ENCODE data around the gene FLNC. TPM values are rescaled to one million over a fixed set of nuclear protein-coding genes. Genes with fewer than 3 reads are reported as not detected.

Gene FLNC
- total RNA-seq, 4 donors from 2014 or later, result 3.0 to 27.3 (median 7.5) TPM

- Histone ChIP-seq H3K27ac (no peak overlapping the region), H3K4me1 (peaks cover 19 to 52% (median 24%) of the 10 kb centered on the region in 3 donors), H3K4me3 (no peak overlapping the region), H3K9me3 (no peaks in the 10 kb centered on the region), H3K36me3 (no peaks in the 10 kb centered on the region), H3K27me3 (peaks cover 0 to 38% (median 0%) of the 10 kb centered on the region in 4 donors)
- TF ChIP-seq POLR2A (IDR thresholded peaks at IDR 0.05), result no peak
- TF ChIP-seq, protein P1, sequence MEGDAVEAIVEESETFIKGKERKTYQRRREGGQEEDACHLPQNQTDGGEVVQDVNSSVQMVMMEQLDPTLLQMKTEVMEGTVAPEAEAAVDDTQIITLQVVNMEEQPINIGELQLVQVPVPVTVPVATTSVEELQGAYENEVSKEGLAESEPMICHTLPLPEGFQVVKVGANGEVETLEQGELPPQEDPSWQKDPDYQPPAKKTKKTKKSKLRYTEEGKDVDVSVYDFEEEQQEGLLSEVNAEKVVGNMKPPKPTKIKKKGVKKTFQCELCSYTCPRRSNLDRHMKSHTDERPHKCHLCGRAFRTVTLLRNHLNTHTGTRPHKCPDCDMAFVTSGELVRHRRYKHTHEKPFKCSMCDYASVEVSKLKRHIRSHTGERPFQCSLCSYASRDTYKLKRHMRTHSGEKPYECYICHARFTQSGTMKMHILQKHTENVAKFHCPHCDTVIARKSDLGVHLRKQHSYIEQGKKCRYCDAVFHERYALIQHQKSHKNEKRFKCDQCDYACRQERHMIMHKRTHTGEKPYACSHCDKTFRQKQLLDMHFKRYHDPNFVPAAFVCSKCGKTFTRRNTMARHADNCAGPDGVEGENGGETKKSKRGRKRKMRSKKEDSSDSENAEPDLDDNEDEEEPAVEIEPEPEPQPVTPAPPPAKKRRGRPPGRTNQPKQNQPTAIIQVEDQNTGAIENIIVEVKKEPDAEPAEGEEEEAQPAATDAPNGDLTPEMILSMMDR (IDR thresholded peaks at IDR 0.05), result no peak
- WGBS, 2 donors, result 45 to 71% methylated on average over 9 to 11 of the region's 11 CpGs
- DNase-seq, result no peak
- intact Hi-C loops (cut with DNase I), result no loop called here
Observed at GRCh38 chr7:128888756-128889095, 58.5 kb downstream of the FLNC start.

GRCh38 chr7:128889121-128889520 is 58.9 kb downstream of the FLNC start:
- H3K36me3 ChIP-seq, result no peaks in the 10 kb centered on the region
- H3K27me3 ChIP-seq, result peaks cover 0 to 38% (median 0%) of the 10 kb centered on the region in 4 donors
- H3K4me1 ChIP-seq, result peaks cover 19 to 53% (median 26%) of the 10 kb centered on the region in 3 donors
- TF ChIP-seq, protein P1 (IDR thresholded peaks at IDR 0.05), result no peak
- TF ChIP-seq POLR2A (IDR thresholded peaks at IDR 0.05), result no peak
- intact Hi-C loops (cut with DNase I), result no loop called here
- no peak overlapping the region for H3K4me3 ChIP-seq
- no peaks in the 10 kb centered on the region for H3K9me3 ChIP-seq
- WGBS, 2 donors, result 45 to 55% methylated on average over 5 to 6 of the region's 8 CpGs
- no peak overlapping the region for H3K27ac ChIP-seq
- DNase-seq, result no peak

DNA sequence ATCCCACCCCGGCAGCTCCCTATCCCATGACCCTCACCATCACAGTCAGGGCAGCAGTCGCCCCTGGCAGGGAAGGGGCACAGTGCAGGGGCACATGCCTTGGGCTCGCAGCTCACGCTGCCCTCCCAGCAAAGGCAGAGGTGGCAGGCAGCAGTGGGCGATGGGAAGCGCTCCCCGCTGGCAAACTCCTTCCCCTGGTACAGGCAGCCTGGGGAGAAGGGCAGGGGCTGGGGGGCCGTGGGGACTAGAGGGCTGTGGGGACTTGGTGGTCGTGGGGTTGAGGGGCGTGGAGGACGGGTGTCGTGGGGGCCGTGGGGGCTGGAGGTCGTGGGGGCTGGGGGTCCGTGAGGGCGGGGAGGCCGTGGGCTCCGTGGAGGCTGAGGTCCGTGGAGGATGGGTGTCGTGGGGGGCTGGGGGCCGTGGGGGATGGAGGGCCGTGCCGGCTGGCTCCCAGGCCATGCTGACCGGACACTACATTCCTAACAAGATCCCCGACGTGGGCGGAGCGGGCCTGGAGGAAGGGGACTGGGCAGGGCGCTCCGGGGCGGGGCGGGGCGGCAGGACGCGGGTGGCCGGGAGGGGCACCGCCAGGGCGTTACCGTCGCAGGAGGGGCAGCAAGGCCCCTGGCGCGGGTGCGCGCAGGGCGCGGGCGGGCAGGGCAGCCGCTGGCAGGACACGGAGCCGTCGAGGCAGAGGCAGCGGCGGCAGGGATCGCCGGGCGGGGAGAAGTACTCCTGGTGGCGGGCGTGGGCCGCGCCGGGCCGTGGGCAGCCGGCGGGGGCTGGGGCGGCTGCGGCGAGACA is 60.3 kb downstream of the FLNC start:
- DNase-seq, result no peak
- intact Hi-C loops (cut with DNase I), result no loop called here

DNA sequence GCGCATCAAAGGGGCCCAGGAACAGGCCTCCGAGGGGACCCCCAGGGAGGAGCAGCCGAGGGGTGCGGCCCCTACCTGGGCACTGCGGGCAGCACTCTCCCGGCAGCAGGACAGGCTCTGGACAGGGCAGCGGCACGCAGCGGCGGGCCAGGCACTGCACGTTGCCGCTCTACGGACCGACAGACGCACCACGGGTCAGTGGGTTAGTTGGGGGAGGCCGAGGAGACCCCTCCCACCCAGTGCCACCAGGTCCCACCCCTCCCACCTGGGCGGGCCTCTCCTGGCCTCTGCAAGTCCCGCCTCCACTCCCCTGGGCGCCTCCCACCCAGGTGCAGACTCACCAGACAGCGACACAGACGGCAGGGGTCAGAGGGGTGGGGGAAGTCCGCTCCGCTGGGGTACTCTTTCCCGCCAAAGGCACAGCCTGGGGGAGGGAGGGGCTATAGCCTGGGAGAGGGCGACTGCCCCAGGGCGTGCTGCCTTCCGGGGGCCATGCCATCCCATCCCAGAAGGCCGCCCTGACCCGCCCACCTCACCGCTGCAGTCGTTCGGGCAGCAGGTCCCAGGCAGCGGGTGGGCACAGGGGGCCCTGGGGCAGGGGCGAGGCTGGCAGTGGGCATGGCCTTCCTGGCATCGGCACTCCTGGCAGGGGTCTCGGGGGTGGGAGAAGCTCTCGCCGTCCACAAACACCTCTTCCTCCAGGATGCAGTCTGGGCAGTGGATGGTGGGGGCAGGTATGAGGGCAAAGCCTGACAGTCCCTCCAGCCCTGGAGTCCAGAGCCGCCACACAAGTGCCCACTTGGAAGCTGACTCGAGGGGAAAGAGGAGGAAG is 61.1 kb downstream of the FLNC start:
- no peak for DNase-seq
- Histone ChIP-seq H3K36me3 (no peaks in the 10 kb centered on the region), H3K27ac (peak overlapping the region; percentile 45 to 81 (median 78)), H3K9me3 (no peaks in the 10 kb centered on the region), H3K4me1 (peaks cover 19 to 55% (median 26%) of the 10 kb centered on the region in 3 donors), H3K27me3 (peaks cover 0 to 27% (median 0%) of the 10 kb centered on the region in 4 donors), H3K4me3 (peak overlapping the region; percentile 44 to 66 (median 50))
- WGBS, 2 donors, result 31 to 67% methylated on average over 3 to 8 of the region's 41 CpGs
- intact Hi-C loops (cut with DNase I), result no loop called here
- TF ChIP-seq, protein P1 (IDR thresholded peaks at IDR 0.05), result no peak
- TF ChIP-seq POLR2A (IDR thresholded peaks at IDR 0.05), result no peak

More for the DNA sequence above, 60.3 kb downstream of the FLNC start:
- Histone ChIP-seq H3K4me3 (peak overlapping the region; percentile 44 to 66 (median 50)), H3K4me1 (peaks cover 19 to 54% (median 26%) of the 10 kb centered on the region in 3 donors), H3K27ac (peak overlapping the region; percentile 45 to 81 (median 78)), H3K27me3 (peaks cover 0 to 35% (median 0%) of the 10 kb centered on the region in 4 donors), H3K36me3 (no peaks in the 10 kb centered on the region), H3K9me3 (no peaks in the 10 kb centered on the region)
- WGBS, 2 donors, result 0% methylated on average over 3 to 4 of the region's 67 CpGs
- TF ChIP-seq POLR2A (IDR thresholded peaks at IDR 0.05), result peak in 1 of 4 donors; percentile 28
- TF ChIP-seq, protein P1 (IDR thresholded peaks at IDR 0.05), result peak in 1 of 6 experiments; percentile 11

DNA sequence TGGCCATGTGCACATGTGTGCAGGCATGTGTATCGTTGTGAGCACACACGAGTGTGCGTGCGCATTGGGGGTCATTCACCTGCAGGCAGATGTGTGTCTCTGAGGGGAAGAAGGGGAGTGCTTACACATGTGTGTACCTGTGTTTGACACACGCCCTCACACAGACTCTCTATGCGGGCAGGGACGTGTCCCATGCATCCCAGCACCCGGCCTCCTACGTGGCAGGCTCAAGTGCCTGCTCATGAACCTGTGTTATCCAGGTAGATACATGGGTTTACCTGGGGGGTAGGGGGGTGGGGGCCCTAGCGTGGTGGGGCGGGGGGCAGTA is 61.7 kb downstream of the FLNC start:
- Histone ChIP-seq H3K36me3 (no peaks in the 10 kb centered on the region), H3K4me3 (peak overlapping the region; percentile 44 to 66 (median 50)), H3K27me3 (peaks cover 0 to 21% (median 0%) of the 10 kb centered on the region in 4 donors), H3K27ac (peak overlapping the region; percentile 45 to 81 (median 78)), H3K9me3 (no peaks in the 10 kb centered on the region), H3K4me1 (peaks cover 19 to 61% (median 26%) of the 10 kb centered on the region in 3 donors)
- no peak for DNase-seq
- TF ChIP-seq POLR2A (IDR thresholded peaks at IDR 0.05), result no peak
- TF ChIP-seq, protein P1 (IDR thresholded peaks at IDR 0.05), result no peak
- intact Hi-C loops (cut with DNase I), result no loop called here
- 64 to 73% methylated on average over 5 to 9 of the region's 11 CpGs for WGBS, 2 donors

Measured in esophagus squamous epithelium (tissue), 5 donors.